ENCODE data around the gene RALGPS2. TPM values are rescaled to one million over a fixed set of nuclear protein-coding genes. Genes with fewer than 3 reads are reported as not detected.

Gene RALGPS2
- total and polyA plus RNA-seq, 2 of the 13 experiments (the other 11 are each of a cell fraction or from before 2014, with no cell fraction given): 15.6 to 36.0 TPM

- ChIA-PET CTCF (ENCODE audit: low intra/inter-chr PET ratio, low total read pairs) (no interaction called here), POLR2A (no interaction called here)
- H3K4me2 ChIP-seq (ENCODE audit: low read depth, low read length): no peak overlapping the region
- no peak overlapping the region for H2AFZ ChIP-seq (ENCODE audit: low read length)
- no peak overlapping the region for H3K4me3 ChIP-seq (replicated peaks in 1 of 3; ENCODE audit: insufficient read depth in 1 of 3, low read depth in 2 of 3, low read length in 3 of 3)
- BruUV-seq (replicated peaks): no TSS peak
- H3K9ac ChIP-seq (ENCODE audit: insufficient read depth, low read depth, low read length): no peak overlapping the region
- DNase-seq (ENCODE audit: low spot score): no peak
- 52% methylated on average over 4 of the region's 4 CpGs for WGBS (ENCODE audit: low lambda C conversion rate)
- TF ChIP-seq ZNF383 (CRISPR knock-in tag; IDR thresholded peaks at IDR 0.05; ENCODE audit: borderline replicate concordance) (no peak), ATF5 (CRISPR knock-in tag; IDR thresholded peaks at IDR 0.05; ENCODE audit: low read depth) (no peak), BHLHE40 (IDR thresholded peaks at IDR 0.05; ENCODE audit: low read length) (peak; percentile 75)
- intact Hi-C loops (cut with micrococcal nuclease; ENCODE audit: unreplicated experiment): no loop called here
- no peaks in the 10 kb centered on the region for H3K36me3 ChIP-seq (replicated peaks in 1 of 2; ENCODE audit: control insufficient read depth in 1 of 2, insufficient read depth in 2 of 2, low read length in 2 of 2)
- H3K4me1 ChIP-seq (ENCODE audit: insufficient read depth, low read length): peaks cover 10% of the 10 kb centered on the region; the same call in 1 of the 2 replicates
- no peaks in the 10 kb centered on the region; a peak in 2 of 5 replicates for H3K27me3 ChIP-seq (ENCODE audit: control insufficient read depth in 1 of 2, insufficient read depth in 2 of 2, low read length in 2 of 2)
- no peak for FAIRE-seq
- H4K20me1 ChIP-seq (ENCODE audit: insufficient read depth, low read length): no peaks in the 10 kb centered on the region
- no peak for ATAC-seq
- no peaks in the 10 kb centered on the region for H3K9me3 ChIP-seq (ENCODE audit: low read length)
- in situ Hi-C loops (cut with HindIII; ENCODE audit: extremely low pct_ligation_motif_present, low pct_unique_long_range_greater_than_20kb): no loop called here
- H3K27ac ChIP-seq (ENCODE audit: extremely low read length, insufficient read depth, low read length): no peak overlapping the region
- H3K79me2 ChIP-seq (ENCODE audit: insufficient read depth, low read length): no peaks in the 10 kb centered on the region
Measured at GRCh38 chr1:178714453-178714852, 10.6 kb upstream of the RALGPS2 start.

DNA sequence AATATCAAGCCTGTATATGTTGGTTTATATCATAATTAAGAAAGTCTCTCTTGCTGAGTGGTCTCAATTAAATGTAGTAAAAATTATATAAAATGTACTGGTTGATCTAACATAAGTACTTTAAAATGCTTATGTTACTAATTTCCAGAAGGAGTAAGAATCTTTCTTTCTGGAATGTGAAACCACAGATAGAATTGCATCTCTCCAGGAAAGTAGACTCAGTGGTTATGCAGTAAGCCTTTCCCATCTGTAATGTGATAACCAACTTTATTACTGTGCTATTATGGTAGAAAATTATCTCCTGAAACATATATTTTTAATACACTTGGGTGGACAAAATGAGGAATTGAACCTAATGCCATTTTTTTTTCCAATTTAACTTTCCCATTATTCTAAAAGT lies 8.9 kb upstream of the RALGPS2 start:
- CTCF ChIA-PET (ENCODE audit: low intra/inter-chr PET ratio, low total read pairs): no interaction called here
- FAIRE-seq: no peak
- POLR2A ChIA-PET: no interaction called here
- no peak for TF ChIP-seq ZNF720 (CRISPR knock-in tag; IDR thresholded peaks at IDR 0.05)
- TF ChIP-seq CREB1 (IDR thresholded peaks at IDR 0.05): no peak
- no peak for TF ChIP-seq CREB1 (CRISPR knock-in tag; IDR thresholded peaks at IDR 0.05)
- TF ChIP-seq, protein P1, sequence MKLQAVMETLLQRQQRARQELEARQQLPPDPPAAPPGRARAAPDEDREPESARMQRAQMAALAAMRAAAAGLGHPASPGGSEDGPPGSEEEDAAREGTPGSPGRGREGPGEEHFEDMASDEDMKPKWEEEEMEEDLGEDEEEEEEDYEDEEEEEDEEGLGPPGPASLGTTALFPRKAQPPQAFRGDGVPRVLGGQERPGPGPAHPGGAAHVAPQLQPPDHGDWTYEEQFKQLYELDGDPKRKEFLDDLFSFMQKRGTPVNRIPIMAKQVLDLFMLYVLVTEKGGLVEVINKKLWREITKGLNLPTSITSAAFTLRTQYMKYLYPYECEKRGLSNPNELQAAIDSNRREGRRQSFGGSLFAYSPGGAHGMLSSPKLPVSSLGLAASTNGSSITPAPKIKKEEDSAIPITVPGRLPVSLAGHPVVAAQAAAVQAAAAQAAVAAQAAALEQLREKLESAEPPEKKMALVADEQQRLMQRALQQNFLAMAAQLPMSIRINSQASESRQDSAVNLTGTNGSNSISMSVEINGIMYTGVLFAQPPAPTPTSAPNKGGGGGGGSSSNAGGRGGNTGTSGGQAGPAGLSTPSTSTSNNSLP (IDR thresholded peaks at IDR 0.05; ENCODE audit: low read depth, low read length): no peak
- TF ChIP-seq ZNF558 (CRISPR knock-in tag; IDR thresholded peaks at IDR 0.05; ENCODE audit: borderline replicate concordance): no peak
- TF ChIP-seq IRF9 (CRISPR knock-in tag; IDR thresholded peaks at IDR 0.05; ENCODE audit: borderline replicate concordance): no peak

More for the DNA sequence above, 8.9 kb upstream of the RALGPS2 start:
- intact Hi-C loops (cut with micrococcal nuclease; ENCODE audit: unreplicated experiment): no loop called here
- ATAC-seq (no peak), DNase-seq (ENCODE audit: low spot score) (no peak)
- no peaks in the 10 kb centered on the region for H3K79me2 ChIP-seq (ENCODE audit: insufficient read depth, low read length)
- H3K9ac ChIP-seq (ENCODE audit: insufficient read depth, low read depth, low read length): no peak overlapping the region
- no peak overlapping the region for H2AFZ ChIP-seq (ENCODE audit: low read length)
- in situ Hi-C loops (cut with HindIII; ENCODE audit: extremely low pct_ligation_motif_present, low pct_unique_long_range_greater_than_20kb): no loop called here
- no peaks in the 10 kb centered on the region for H4K20me1 ChIP-seq (ENCODE audit: insufficient read depth, low read length)
- peaks cover 10% of the 10 kb centered on the region; the same call in 1 of the 2 replicates for H3K4me1 ChIP-seq (ENCODE audit: insufficient read depth, low read length)
- no peak overlapping the region for H3K27ac ChIP-seq (ENCODE audit: extremely low read length, insufficient read depth, low read length)
- no peak overlapping the region for H3K4me2 ChIP-seq (ENCODE audit: low read depth, low read length)
- no TSS peak for BruUV-seq (replicated peaks)
- no peaks in the 10 kb centered on the region for H3K36me3 ChIP-seq (replicated peaks in 1 of 2; ENCODE audit: control insufficient read depth in 1 of 2, insufficient read depth in 2 of 2, low read length in 2 of 2)
- no peak overlapping the region for H3K4me3 ChIP-seq (replicated peaks in 1 of 3; ENCODE audit: insufficient read depth in 1 of 3, low read depth in 2 of 3, low read length in 3 of 3)
- H3K9me3 ChIP-seq (ENCODE audit: low read length): no peaks in the 10 kb centered on the region
- H3K27me3 ChIP-seq (ENCODE audit: control insufficient read depth in 1 of 2, insufficient read depth in 2 of 2, low read length in 2 of 2): no peaks in the 10 kb centered on the region; a peak in 1 of 5 replicates

Data from HepG2 (cell line).